ENCODE data around the gene HMGCS1.

HMGCS1 gene

GRCh38 chr5:43305948-43306565 lies 7.2 kb downstream of the HMGCS1 start:
- no peak overlapping the region for H3K4me3 ChIP-seq (ENCODE audit: low read depth, low read length)
- in situ Hi-C loops (cut with HindIII; ENCODE audit: low sequenced_read_pairs): no loop called here
- peak; percentile 54 for DNase-seq (ENCODE audit: low read depth)
- TF ChIP-seq CTCF (IDR thresholded peaks at IDR 0.05; ENCODE audit: low read depth, low read length, missing control alignments): peak; percentile 56

- H3K4me3 ChIP-seq (ENCODE audit: low read depth, low read length): no peak overlapping the region
- no peak for TF ChIP-seq CTCF (IDR thresholded peaks at IDR 0.05; ENCODE audit: low read depth, low read length, missing control alignments)
- DNase-seq (ENCODE audit: low read depth): no peak
- in situ Hi-C loops (cut with HindIII; ENCODE audit: low sequenced_read_pairs): no loop called here
Measured at GRCh38 chr5:43304525-43304924, 8.7 kb downstream of the HMGCS1 start.

- no peak for TF ChIP-seq CTCF (IDR thresholded peaks at IDR 0.05; ENCODE audit: low read depth, low read length, missing control alignments)
Measured at GRCh38 chr5:43303242-43303641, 10.0 kb downstream of the HMGCS1 start.

GRCh38 chr5:43302481-43302880 lies 10.7 kb downstream of the HMGCS1 start:
- in situ Hi-C loops (cut with HindIII; ENCODE audit: low sequenced_read_pairs): no loop called here
- no peak for TF ChIP-seq CTCF (IDR thresholded peaks at IDR 0.05; ENCODE audit: low read depth, low read length, missing control alignments)
- H3K4me3 ChIP-seq (ENCODE audit: low read depth, low read length): no peak overlapping the region
- DNase-seq (ENCODE audit: low read depth): no peak

More at GRCh38 chr5:43303242-43303641, 10.0 kb downstream of the HMGCS1 start:
- no peak for DNase-seq (ENCODE audit: low read depth)
- in situ Hi-C loops (cut with HindIII; ENCODE audit: low sequenced_read_pairs): no loop called here
- H3K4me3 ChIP-seq (ENCODE audit: low read depth, low read length): no peak overlapping the region

GRCh38 chr5:43301653-43302091 lies 11.5 kb downstream of the HMGCS1 start:
- TF ChIP-seq CTCF (IDR thresholded peaks at IDR 0.05; ENCODE audit: low read depth, low read length, missing control alignments): no peak
- in situ Hi-C loops (cut with HindIII; ENCODE audit: low sequenced_read_pairs): no loop called here
- H3K4me3 ChIP-seq (ENCODE audit: low read depth, low read length): no peak overlapping the region
- no peak for DNase-seq (ENCODE audit: low read depth)

- no peak overlapping the region for H3K4me3 ChIP-seq (ENCODE audit: low read depth, low read length)
- in situ Hi-C loops (cut with HindIII; ENCODE audit: low sequenced_read_pairs): no loop called here
- no peak for TF ChIP-seq CTCF (IDR thresholded peaks at IDR 0.05; ENCODE audit: low read depth, low read length, missing control alignments)
- DNase-seq (ENCODE audit: low read depth): no peak
Measured at GRCh38 chr5:43300112-43300511, 13.1 kb downstream of the HMGCS1 start.
